A673 (cell line): Measurements from ENCODE around the gene TMEM138. TPM values are rescaled to one million over a fixed set of nuclear protein-coding genes. Genes with fewer than 3 reads are reported as not detected.

ENCODE experiments used
- BruUV-seq: library from RNA; stranded (reverse); fragments of 400-500 nt; replicated peaks from 2 replicates; lab custom pipeline; 2021; lab: Mats Ljungman, UMichigan
- CTCF ChIA-PET: fragments of 300-600 bp; sonication (Branson Sonifier 250); formaldehyde crosslinking; loops from one replicate; lab custom pipeline; 2022; ENCODE audit warnings: antibody characterized with exemption; lab: Charles Lee
- POLR2A ChIA-PET: fragments of 300-600 bp; sonication (Branson Sonifier 250); formaldehyde crosslinking; loops from one replicate; lab custom pipeline; 2022; ENCODE audit warnings: antibody characterized with exemption; ENCODE audit not compliant: low non-redundant PET; lab: Charles Lee
- DNase-seq: peaks from one replicate; pipeline ENCODE4 v3.0.0-alpha.2; 2015; ENCODE audit warnings: low spot score
- H3K27ac ChIP-seq: fragments of 200-600 bp; sonication (generic); 2 replicates; pipeline ENCODE4 v1.5.1; 2016; ENCODE audit warnings: mixed run types, low read depth, mild to moderate bottlenecking, mixed read lengths, antibody characterized with exemption, low read length; ENCODE audit not compliant: poor library complexity, severe bottlenecking
- H3K27me3 ChIP-seq: fragments of 200-600 bp; sonication (generic); replicated peaks from 2 replicates; pipeline ENCODE4 v1.6.1; 2017; ENCODE audit warnings: mixed run types, low read depth, mild to moderate bottlenecking, mixed read lengths, antibody characterized with exemption, low read length; ENCODE audit not compliant: insufficient read depth, poor library complexity
- H3K36me3 ChIP-seq: fragments of 200-600 bp; sonication (generic); 2 replicates; pipeline ENCODE4 v1.6.1; 2016; ENCODE audit warnings: mixed run types, mild to moderate bottlenecking, mixed read lengths, antibody characterized with exemption, low read length; ENCODE audit not compliant: insufficient read depth, poor library complexity, severe bottlenecking
- H3K4me1 ChIP-seq: fragments of 200-600 bp; sonication (generic); 2 replicates; pipeline ENCODE4 v1.6.1; 2017; ENCODE audit warnings: mixed run types, mild to moderate bottlenecking, mixed read lengths, antibody characterized with exemption, low read length; ENCODE audit not compliant: insufficient read depth, poor library complexity, severe bottlenecking
- H3K4me3 ChIP-seq: fragments of 200-600 bp; sonication (generic); 2 replicates; pipeline ENCODE4 v1.5.1; 2016; ENCODE audit warnings: low read depth, mixed run types, mild to moderate bottlenecking, mixed read lengths, low read length; ENCODE audit not compliant: poor library complexity, severe bottlenecking
- H3K9me3 ChIP-seq: fragments of 200-600 bp; sonication (generic); 2 replicates; pipeline ENCODE4 v1.6.1; 2016; ENCODE audit warnings: mixed run types, low read depth, mild to moderate bottlenecking, mixed read lengths, antibody characterized with exemption, low read length; ENCODE audit not compliant: poor library complexity, severe bottlenecking
- EZH2 ChIP-seq: fragments of 200-600 bp; sonication (generic); IDR thresholded peaks from 2 replicates; pipeline ENCODE4 v1.6.1; 2017; ENCODE audit warnings: borderline replicate concordance, low read depth, mild to moderate bottlenecking, mixed read lengths, antibody characterized with exemption, low read length; ENCODE audit not compliant: poor library complexity, severe bottlenecking
- intact Hi-C: fragments of 100-400 bp; cut with micrococcal nuclease; formaldehyde crosslinking; loops from one replicate; pipeline ENCODE4 v1.10.0; 2022; ENCODE audit not compliant: unreplicated experiment
- total RNA-seq: library from RNA; stranded (reverse); gene quantifications from 2 replicates; pipeline ENCODE4 v1.2.3, GENCODE V29; 2021
- TF ChIP-seq, protein P1 (sequence below): fragments of 300-800, 200-600 bp; sonication (generic); conservative IDR thresholded peaks from 2 replicates; pipeline ENCODE4 v1.5.1; 2017; ENCODE audit warnings: low read depth, mild to moderate bottlenecking, antibody characterized with exemption, low read length, moderate library complexity, mixed read lengths

Gene TMEM138
- total RNA-seq, 1 experiment from 2014 or later, result 82.8 TPM

DNA sequence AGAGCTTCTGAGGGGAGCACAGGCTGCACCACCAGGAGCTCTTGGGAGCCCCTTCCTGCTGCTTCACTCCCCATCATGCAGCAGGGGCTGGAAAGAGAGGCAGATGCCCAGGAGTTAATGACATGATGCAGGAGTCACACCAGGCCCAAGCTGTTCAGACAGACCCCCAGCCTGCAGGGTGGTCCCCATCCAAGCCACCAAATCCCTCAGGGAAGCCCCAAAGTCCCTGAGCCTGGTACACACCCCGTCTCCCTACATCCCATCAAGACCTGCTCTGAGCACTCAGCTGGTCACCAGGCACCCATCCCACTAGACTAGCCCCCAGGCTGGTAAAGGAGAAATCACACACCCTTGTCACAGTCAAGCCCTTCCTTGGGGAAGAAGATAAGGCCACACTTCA lies 11.8 kb upstream of the TMEM138 start:
- no TSS peak for BruUV-seq
- Histone ChIP-seq H3K4me3 (no peak overlapping the region), H3K36me3 (peaks cover 16% of the 10 kb centered on the region), H3K4me1 (no peaks in the 10 kb centered on the region), H3K27me3 (no peaks in the 10 kb centered on the region), H3K9me3 (no peaks in the 10 kb centered on the region), H3K27ac (no peak overlapping the region)
- CTCF ChIA-PET, result no interaction called here
- TF ChIP-seq EZH2, result no peak
- TF ChIP-seq, protein P1, sequence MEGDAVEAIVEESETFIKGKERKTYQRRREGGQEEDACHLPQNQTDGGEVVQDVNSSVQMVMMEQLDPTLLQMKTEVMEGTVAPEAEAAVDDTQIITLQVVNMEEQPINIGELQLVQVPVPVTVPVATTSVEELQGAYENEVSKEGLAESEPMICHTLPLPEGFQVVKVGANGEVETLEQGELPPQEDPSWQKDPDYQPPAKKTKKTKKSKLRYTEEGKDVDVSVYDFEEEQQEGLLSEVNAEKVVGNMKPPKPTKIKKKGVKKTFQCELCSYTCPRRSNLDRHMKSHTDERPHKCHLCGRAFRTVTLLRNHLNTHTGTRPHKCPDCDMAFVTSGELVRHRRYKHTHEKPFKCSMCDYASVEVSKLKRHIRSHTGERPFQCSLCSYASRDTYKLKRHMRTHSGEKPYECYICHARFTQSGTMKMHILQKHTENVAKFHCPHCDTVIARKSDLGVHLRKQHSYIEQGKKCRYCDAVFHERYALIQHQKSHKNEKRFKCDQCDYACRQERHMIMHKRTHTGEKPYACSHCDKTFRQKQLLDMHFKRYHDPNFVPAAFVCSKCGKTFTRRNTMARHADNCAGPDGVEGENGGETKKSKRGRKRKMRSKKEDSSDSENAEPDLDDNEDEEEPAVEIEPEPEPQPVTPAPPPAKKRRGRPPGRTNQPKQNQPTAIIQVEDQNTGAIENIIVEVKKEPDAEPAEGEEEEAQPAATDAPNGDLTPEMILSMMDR, result no peak
- POLR2A ChIA-PET, result no interaction called here
- no peak for DNase-seq
- intact Hi-C loops, result no loop called here

DNA sequence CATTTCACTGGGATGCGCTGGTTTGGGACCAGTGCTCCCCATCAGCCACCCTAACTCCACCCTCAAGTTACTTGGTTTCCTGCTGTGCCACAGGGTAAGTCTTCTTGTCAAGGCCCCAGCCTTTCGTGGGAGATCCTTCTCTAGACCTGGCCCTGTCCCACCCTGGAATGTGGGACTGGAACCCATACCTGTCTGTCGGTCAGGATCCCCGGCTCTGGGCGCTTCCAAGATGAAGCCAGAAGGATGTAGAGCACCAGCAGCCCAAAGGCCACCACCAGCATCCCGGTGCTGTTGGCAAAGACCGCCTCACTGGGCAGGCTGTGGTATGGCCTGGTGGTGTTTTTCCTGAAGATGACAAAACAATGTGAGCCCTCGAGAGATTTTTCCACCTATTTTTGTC lies 11.4 kb upstream of the TMEM138 start:
- Histone ChIP-seq H3K27me3 (no peaks in the 10 kb centered on the region), H3K9me3 (no peaks in the 10 kb centered on the region), H3K4me1 (no peaks in the 10 kb centered on the region), H3K36me3 (peaks cover 16% of the 10 kb centered on the region), H3K4me3 (no peak overlapping the region), H3K27ac (no peak overlapping the region)
- no peak for TF ChIP-seq EZH2
- TF ChIP-seq, protein P1, result no peak
- ChIA-PET CTCF (no interaction called here), POLR2A (no interaction called here)
- intact Hi-C loops, result no loop called here
- DNase-seq, result no peak
- BruUV-seq, result no TSS peak

DNA sequence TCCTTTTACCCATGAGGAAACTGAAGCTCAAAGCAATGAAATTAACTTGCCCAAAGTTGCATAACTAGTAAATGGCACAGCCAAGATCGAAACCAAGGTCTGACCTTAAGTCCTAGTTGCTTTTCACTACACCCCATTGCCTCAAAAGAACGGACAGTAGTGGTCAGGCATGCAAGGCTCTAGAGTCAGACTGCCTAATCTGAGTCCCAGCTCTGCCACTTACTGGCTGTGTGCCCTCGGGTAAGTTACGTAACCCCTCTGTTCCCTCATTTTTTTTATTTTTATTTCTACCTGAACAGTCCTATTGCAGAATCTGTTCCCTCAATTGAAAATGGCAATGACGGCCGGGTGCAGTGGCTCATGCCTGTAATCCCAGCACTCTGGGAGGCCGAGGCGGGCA lies 10.1 kb upstream of the TMEM138 start:
- POLR2A ChIA-PET, result no interaction called here
- CTCF ChIA-PET, result no interaction called here
- Histone ChIP-seq H3K4me3 (no peak overlapping the region), H3K27me3 (no peaks in the 10 kb centered on the region), H3K27ac (no peak overlapping the region), H3K36me3 (peaks cover 16% of the 10 kb centered on the region), H3K9me3 (no peaks in the 10 kb centered on the region), H3K4me1 (no peaks in the 10 kb centered on the region)
- BruUV-seq, result no TSS peak
- intact Hi-C loops, result no loop called here
- TF ChIP-seq, protein P1, result no peak
- no peak for TF ChIP-seq EZH2
- DNase-seq, result no peak
